ENCODE data around the gene ZSCAN29. TPM values are rescaled to one million over a fixed set of nuclear protein-coding genes. Genes with fewer than 3 reads are reported as not detected.

ZSCAN29 gene
- total RNA-seq (2014; rRNA removed; shearing (Covaris generic)), result 70.6 and 73.7 TPM in 2 replicates
- 30.2 and 34.5 TPM in 2 replicates for total RNA-seq (2022)
- percentile 73 among the genes with signal in this experiment for Bru-seq, nascent RNA
- percentile 81 among the genes with signal in this experiment for BruChase-seq, experiment 1, labeled RNA remaining after a 6-hour chase
- percentile 91 among the genes with signal in this experiment for BruChase-seq, experiment 2, labeled RNA remaining after a 2-hour chase
- long read RNA-seq, partial matches to known transcripts, result 1 of 7 reads
- long read RNA-seq, other reads (novel, unspliced or antisense), result 6 of 7 reads

DNA sequence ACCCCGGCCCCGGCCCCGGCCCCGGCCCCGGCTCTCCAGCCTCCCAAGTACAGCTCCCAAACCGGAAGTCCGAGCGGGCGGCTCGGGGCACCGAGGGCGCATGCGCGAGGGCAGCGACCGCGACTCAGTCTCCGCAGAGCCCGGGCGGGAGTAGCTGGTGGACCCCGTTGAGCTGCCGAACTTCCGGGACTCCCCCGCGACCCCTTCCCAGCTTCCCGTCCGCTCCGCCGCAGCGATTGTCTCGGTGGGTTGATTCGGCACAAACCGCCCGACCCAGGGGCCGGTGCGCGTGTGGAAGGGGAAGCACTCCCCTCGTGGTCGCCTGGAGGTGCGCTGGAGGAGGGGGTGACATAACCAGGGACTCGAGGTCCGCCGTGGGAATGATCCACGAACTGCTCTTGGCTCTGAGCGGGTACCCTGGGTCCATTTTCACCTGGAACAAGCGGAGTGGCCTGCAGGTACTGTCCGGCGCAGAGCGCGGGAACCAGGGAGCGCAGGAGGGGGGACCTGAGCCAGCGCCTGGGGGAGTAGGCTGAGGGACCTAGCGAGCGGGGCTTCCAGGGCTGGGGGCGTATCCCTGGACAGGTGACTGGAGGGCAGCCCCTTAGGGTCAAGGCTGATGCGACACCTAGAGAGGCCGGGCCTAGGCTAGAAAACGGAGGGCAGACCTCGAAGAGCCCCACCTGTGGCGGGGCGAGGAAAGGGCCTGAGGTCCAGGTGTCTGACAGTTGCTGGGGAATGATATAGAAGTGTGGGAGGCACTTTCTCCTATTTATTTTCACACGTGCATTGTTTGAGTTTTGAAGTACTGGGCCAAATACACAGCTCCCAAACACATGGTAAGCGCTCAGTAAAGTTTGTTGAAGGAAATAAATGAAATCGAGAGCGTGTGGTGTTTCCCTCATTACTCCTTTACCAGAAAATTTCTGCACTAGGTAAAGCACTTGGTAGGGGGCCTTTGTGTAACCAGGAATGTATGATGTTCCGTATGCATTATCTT, at the start of gene ZSCAN29, which contains the start of gene TUBGCP4:
Gene ZSCAN29, minus strand, starts transcription at position 69 of the 1,000 bp plus-strand sequence. CDS start 1,130 bp downstream, outside the sequence.
Gene TUBGCP4, plus strand, starts transcription at position 127 of the 1,000 bp plus-strand sequence. Its CDS starts 254 bp downstream, at position 381.
- H3K9me3 ChIP-seq (ENCODE audit: low read length), result no peaks in the 10 kb centered on the region
- intact Hi-C loops (cut with micrococcal nuclease; ENCODE audit: unreplicated experiment), result loop anchor here (5.0 kb wide), 1 partner anchor 141 kb away; no protein-coding TSS in a partner anchor
- DNase-seq (ENCODE audit: low spot score), result peak; percentile 95
- TF ChIP-seq CTCF (conservative IDR thresholded peaks at IDR 0.05; ENCODE audit: low read length) (peak; percentile 82), EZH2phosphoT487 (IDR thresholded peaks at IDR 0.05; ENCODE audit: borderline replicate concordance, low read depth, low read length) (no peak)
- no TSS peak for BruUV-seq (replicated peaks)
- ChIA-PET POLR2A (interaction anchor here (0.6 to 1.5 kb wide), 5 partner anchors 11 to 143 kb away, joined by 3 to 4 read pairs (median 3); no protein-coding TSS in a partner anchor), CTCF (ENCODE audit: unreplicated experiment) (interaction anchor here (0.6 to 1.1 kb wide), 2 partner anchors 24 to 104 kb away, joined by 3 to 4 read pairs; no protein-coding TSS in a partner anchor)
- H3K4me2 ChIP-seq (ENCODE audit: low read length), result peak within 1 kb of the TSS; percentile 96
- peak within 1 kb of the TSS; percentile 86 for H2AFZ ChIP-seq (ENCODE audit: low read length)
- no peaks in the 10 kb centered on the region for H3K9me2 ChIP-seq (ENCODE audit: insufficient read depth, low read length)
- H3K27ac ChIP-seq (ENCODE audit: low read depth, low read length, poor library complexity, severe bottlenecking), result peak within 1 kb of the TSS; percentile 41
- H3K4me3 ChIP-seq (ENCODE audit: low read depth, low read length, poor library complexity, severe bottlenecking), result peak within 1 kb of the TSS; percentile 79
- H4K20me1 ChIP-seq (ENCODE audit: insufficient read depth, low read length), result peaks cover 6% of the 10 kb centered on the region; the same call in 1 of the 2 replicates
- peaks cover 36% of the 10 kb centered on the region for H3K36me3 ChIP-seq (ENCODE audit: insufficient read depth, low read length)
- peaks cover 52% of the 10 kb centered on the region for H3K79me2 ChIP-seq (ENCODE audit: insufficient read depth, low read depth, low read length)
- H3K4me1 ChIP-seq (ENCODE audit: insufficient read depth, low read length, poor library complexity, severe bottlenecking), result peaks cover 39% of the 10 kb centered on the region

DNA sequence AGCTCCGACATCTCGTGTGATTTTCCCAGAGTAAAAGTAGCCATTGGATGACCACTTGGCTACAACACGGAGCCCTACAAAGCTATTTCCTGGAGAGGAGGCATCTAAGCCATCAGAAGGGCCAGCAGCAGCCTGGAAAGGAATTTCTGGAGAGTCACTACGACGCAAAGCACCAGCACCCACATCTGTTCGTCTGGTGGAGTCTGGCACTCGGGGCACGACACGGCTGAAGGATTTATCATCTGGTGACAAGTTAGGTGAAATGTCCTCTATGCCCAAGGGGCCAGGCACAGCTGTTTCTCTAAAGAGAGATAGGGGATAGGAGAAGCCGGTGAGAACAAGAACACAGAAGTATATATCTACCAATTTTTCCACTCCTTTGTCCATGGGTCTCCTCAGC, 49.6 kb upstream of the ZSCAN29 start:
- Histone ChIP-seq H3K4me2 (ENCODE audit: low read length) (no peak overlapping the region), H3K9me3 (ENCODE audit: low read length) (no peaks in the 10 kb centered on the region), H3K79me2 (ENCODE audit: insufficient read depth, low read depth, low read length) (no peaks in the 10 kb centered on the region), H3K4me3 (ENCODE audit: low read depth, low read length, poor library complexity, severe bottlenecking) (no peak overlapping the region), H2AFZ (ENCODE audit: low read length) (no peak overlapping the region), H3K9me2 (ENCODE audit: insufficient read depth, low read length) (no peaks in the 10 kb centered on the region), H4K20me1 (ENCODE audit: insufficient read depth, low read length) (no peaks in the 10 kb centered on the region), H3K4me1 (ENCODE audit: insufficient read depth, low read length, poor library complexity, severe bottlenecking) (no peaks in the 10 kb centered on the region), H3K27ac (ENCODE audit: low read depth, low read length, poor library complexity, severe bottlenecking) (no peak overlapping the region), H3K36me3 (ENCODE audit: insufficient read depth, low read length) (peaks cover 95% of the 10 kb centered on the region)
- ChIA-PET CTCF (ENCODE audit: unreplicated experiment) (no interaction called here), POLR2A (interaction anchor here (1.5 kb wide), 1 partner anchor 24 kb away, joined by 7 read pairs; no protein-coding TSS in a partner anchor)
- TF ChIP-seq CTCF (conservative IDR thresholded peaks at IDR 0.05; ENCODE audit: low read length), result no peak
- no peak for TF ChIP-seq EZH2phosphoT487 (IDR thresholded peaks at IDR 0.05; ENCODE audit: borderline replicate concordance, low read depth, low read length)
- intact Hi-C loops (cut with micrococcal nuclease; ENCODE audit: unreplicated experiment), result no loop called here
- TSS peak; percentile 14 for BruUV-seq (replicated peaks)
- DNase-seq (ENCODE audit: low spot score), result no peak

Data from OCI-LY7 (cell line).